IMR-90 (cell line): Measurements from ENCODE around the gene ADGRL3. TPM values are rescaled to one million over a fixed set of nuclear protein-coding genes. Genes with fewer than 3 reads are reported as not detected.

ENCODE experiments used
- ATAC-seq: fragments of 200-7000 bp; cut with Tn5 transposase; 2 replicates; pipeline ENCODE4 v1.9.1; 2020; ENCODE audit warnings: low read depth, mild to moderate bottlenecking, moderate library complexity
- BruUV-seq: library from RNA; stranded (reverse); fragments of 400-500 nt; replicated peaks from 2 replicates; lab custom pipeline; 2021; lab: Mats Ljungman, UMichigan
- CTCF ChIA-PET: fragments of 300-600 bp; formaldehyde crosslinking; extraction: SDS; loops from one replicate; lab custom pipeline; 2021; ENCODE audit warnings: antibody characterized with exemption; lab: Yijun Ruan, JAX
- POLR2A ChIA-PET: fragments of 300-600 bp; sonication (Branson Sonifier 250); formaldehyde crosslinking; loops from one replicate; lab custom pipeline; 2022; ENCODE audit warnings: antibody characterized with exemption; ENCODE audit not compliant: unreplicated experiment; lab: Charles Lee
- DNase-seq: peaks from one replicate; pipeline ENCODE4 v3.0.0; 2013
- H2AFZ ChIP-seq: replicated peaks from 2 replicates; pipeline ENCODE3; 2013; ENCODE audit warnings: low read length, mild to moderate bottlenecking; ENCODE audit not compliant: poor library complexity
- H2AK5ac ChIP-seq: 2 replicates; pipeline ENCODE4 v1.6.1; 2013; ENCODE audit warnings: low read depth, low read length, inconsistent platforms
- H2AK9ac ChIP-seq: replicated peaks from 2 replicates; pipeline ENCODE3; 2013; ENCODE audit warnings: mild to moderate bottlenecking, low read depth, low read length, moderate library complexity; ENCODE audit not compliant: poor library complexity
- H2BK120ac ChIP-seq: 2 replicates; pipeline ENCODE4 v1.6.1; 2013; ENCODE audit warnings: low read depth, low read length, inconsistent platforms
- H2BK15ac ChIP-seq: 3 replicates; pipeline ENCODE4 v1.6.1; 2013; ENCODE audit warnings: low read depth, low read length, inconsistent platforms
- H2BK20ac ChIP-seq: 2 replicates; pipeline ENCODE4 v1.6.1; 2013; ENCODE audit warnings: low read depth, mild to moderate bottlenecking, inconsistent platforms, low read length, moderate library complexity
- H2BK5ac ChIP-seq: 2 replicates; pipeline ENCODE4 v1.6.1; 2013; ENCODE audit warnings: mild to moderate bottlenecking, low read depth, low read length, inconsistent platforms; ENCODE audit not compliant: poor library complexity, severe bottlenecking
- H3K14ac ChIP-seq: replicated peaks from 2 replicates; pipeline ENCODE4 v1.6.1; 2013; ENCODE audit warnings: low read depth, low read length, inconsistent platforms
- H3K18ac ChIP-seq: 2 replicates; pipeline ENCODE4 v1.6.1; 2013; ENCODE audit warnings: low read depth, low read length, control low read depth
- H3K23ac ChIP-seq: 2 replicates; pipeline ENCODE4 v1.6.1; 2013; ENCODE audit warnings: low read depth, low read length, inconsistent platforms
- H3K27ac ChIP-seq: 2 replicates; pipeline ENCODE4 v1.5.1; 2013; ENCODE audit warnings: mild to moderate bottlenecking, control low read depth, low read length; ENCODE audit not compliant: insufficient read depth
- H3K27me3 ChIP-seq: 2 replicates; pipeline ENCODE4 v1.6.1; 2013; ENCODE audit warnings: low read length; ENCODE audit not compliant: control insufficient read depth, insufficient read depth
- H3K36me3 ChIP-seq: 2 replicates; pipeline ENCODE4 v1.6.1; 2013; ENCODE audit warnings: low read length, mixed read lengths; ENCODE audit not compliant: control insufficient read depth, insufficient read depth
- H3K4ac ChIP-seq: 2 replicates; pipeline ENCODE4 v1.6.1; 2013; ENCODE audit warnings: low read depth, low read length, inconsistent platforms
- H3K4me1 ChIP-seq: 2 replicates; pipeline ENCODE4 v1.6.1; 2013; ENCODE audit warnings: low read length, mixed read lengths; ENCODE audit not compliant: control insufficient read depth, insufficient read depth
- H3K4me2 ChIP-seq: 2 replicates; pipeline ENCODE4 v1.6.1; 2013; ENCODE audit warnings: low read depth, mild to moderate bottlenecking, control low read depth, low read length, moderate library complexity
- H3K4me3 ChIP-seq: 2 replicates; pipeline ENCODE4 v1.5.1; 2013; ENCODE audit warnings: low read depth, mild to moderate bottlenecking, control low read depth, low read length, moderate library complexity; ENCODE audit not compliant: insufficient read depth
- H3K56ac ChIP-seq: 2 replicates; pipeline ENCODE4 v1.6.1; 2013; ENCODE audit warnings: low read length, inconsistent platforms; ENCODE audit not compliant: insufficient read depth; ENCODE audit errors: extremely low read depth
- H3K79me1 ChIP-seq, 2 experiments: 2 replicates each; pipeline ENCODE4 v1.6.1; 2013; ENCODE audit warnings: low read length in 2 of 2, inconsistent platforms in 1 of 2, low read depth in 1 of 2
- H3K9ac ChIP-seq: 2 replicates; pipeline ENCODE4 v1.6.1; 2013; ENCODE audit warnings: low read depth, low read length, control low read depth
- H3K9me1 ChIP-seq: 2 replicates; pipeline ENCODE4 v1.6.1; 2013; ENCODE audit warnings: low read length, inconsistent platforms; ENCODE audit not compliant: insufficient read depth
- H3K9me3 ChIP-seq: 2 replicates; pipeline ENCODE4 v1.6.1; 2013; ENCODE audit warnings: low read length; ENCODE audit not compliant: control insufficient read depth, insufficient read depth
- H4K20me1 ChIP-seq: 2 replicates; pipeline ENCODE4 v1.6.1; 2013; ENCODE audit warnings: low read length, inconsistent platforms; ENCODE audit not compliant: insufficient read depth
- H4K5ac ChIP-seq: 2 replicates; pipeline ENCODE4 v1.6.1; 2013; ENCODE audit warnings: mild to moderate bottlenecking, low read depth, low read length, control low read depth
- H4K8ac ChIP-seq, 2 experiments: 2 replicates each; pipeline ENCODE4 v1.6.1; 2013; ENCODE audit warnings: low read depth in 2 of 2, low read length in 2 of 2, control low read depth in 1 of 2, inconsistent platforms in 1 of 2
- H4K91ac ChIP-seq: 2 replicates; pipeline ENCODE4 v1.6.1; 2013; ENCODE audit warnings: low read depth, low read length, inconsistent platforms; ENCODE audit not compliant: insufficient read depth
- CHD1 ChIP-seq: IDR thresholded peaks from 2 replicates; pipeline ENCODE4 v1.6.1; 2012; ENCODE audit warnings: low read depth, low read length, improper control_type of control experiment
- NFE2L2 ChIP-seq: fragments of 150-350 bp; IDR thresholded peaks from 2 replicates; pipeline ENCODE4 v1.6.1; 2016; ENCODE audit warnings: low read depth, mild to moderate bottlenecking, low read length
- RCOR1 ChIP-seq: IDR thresholded peaks from 2 replicates; pipeline ENCODE4 v1.6.1; 2012; ENCODE audit warnings: mild to moderate bottlenecking, low read length, improper control_type of control experiment; ENCODE audit not compliant: insufficient replicate concordance
- SMC3 ChIP-seq: fragments of 150-350 bp; IDR thresholded peaks from 2 replicates; pipeline ENCODE4 v1.6.1; 2016; ENCODE audit warnings: low read depth, mild to moderate bottlenecking, antibody characterized with exemption, low read length, moderate library complexity
- dilution Hi-C: fragments of 300-500 bp; cut with HindIII; formaldehyde crosslinking; loops from one replicate; pipeline ENCODE4 v1.14.3; 2018; ENCODE audit warnings: low sequenced_read_pairs; ENCODE audit not compliant: unreplicated experiment
- in situ Hi-C: fragments of 300-500 bp; cut with MboI; formaldehyde crosslinking; loops from 3 replicates; pipeline ENCODE4 v1.14.3; 2019; ENCODE audit warnings: low sequenced_read_pairs, inconsistent platforms, mixed read lengths
- intact Hi-C: fragments of 100-400 bp; cut with micrococcal nuclease; formaldehyde crosslinking; loops from 2 replicates; pipeline ENCODE4 v1.10.0; 2022
- polyA plus RNA-seq, 3 experiments: library from polyadenylated mRNA; depleted of rRNA; stranded (reverse); fragments of >200 nt; gene quantifications; 2 replicates each; pipeline ENCODE4 v1.2.3, GENCODE V29; 2012; ENCODE audit warnings: low replicate concordance in 1 of 3
- total RNA-seq: library from RNA; depleted of rRNA; stranded (reverse); fragments of >200 nt; gene quantifications from 2 replicates; pipeline ENCODE4 v1.2.3, GENCODE V29; 2012
- TF ChIP-seq, protein P1 (sequence below): fragments of 150-350 bp; IDR thresholded peaks from 2 replicates; pipeline ENCODE4 v1.6.1; 2017; ENCODE audit warnings: mild to moderate bottlenecking, antibody characterized with exemption, low read length, low read depth

The ADGRL3 gene
- total and polyA plus RNA-seq, 2 of the 4 experiments (the other 2 are of a cell fraction) = 0.46 to 2.5 TPM

GRCh38 chr4:61614231-61614630 lies 414.1 kb downstream of the ADGRL3 start:
- H2AK5ac ChIP-seq = no peak overlapping the region
- in situ Hi-C loops = no loop called here
- H3K27me3 ChIP-seq = no peaks in the 10 kb centered on the region
- H2BK15ac ChIP-seq = no peak overlapping the region
- no peak overlapping the region for H2AK9ac ChIP-seq
- H2BK5ac ChIP-seq = no peak overlapping the region
- H4K91ac ChIP-seq = no peak overlapping the region
- no peaks in the 10 kb centered on the region for H3K79me1 ChIP-seq
- H3K18ac ChIP-seq = no peak overlapping the region
- H3K4me3 ChIP-seq = no peak overlapping the region
- H3K9me3 ChIP-seq = no peaks in the 10 kb centered on the region
- peak; percentile 22 for DNase-seq
- H3K4ac ChIP-seq = no peak overlapping the region
- no peak overlapping the region for H4K5ac ChIP-seq
- H3K27ac ChIP-seq = no peak overlapping the region
- H3K36me3 ChIP-seq = no peaks in the 10 kb centered on the region
- TF ChIP-seq NFE2L2 (no peak), CHD1 (no peak), RCOR1 (no peak), SMC3 (no peak)
- TF ChIP-seq, protein P1, sequence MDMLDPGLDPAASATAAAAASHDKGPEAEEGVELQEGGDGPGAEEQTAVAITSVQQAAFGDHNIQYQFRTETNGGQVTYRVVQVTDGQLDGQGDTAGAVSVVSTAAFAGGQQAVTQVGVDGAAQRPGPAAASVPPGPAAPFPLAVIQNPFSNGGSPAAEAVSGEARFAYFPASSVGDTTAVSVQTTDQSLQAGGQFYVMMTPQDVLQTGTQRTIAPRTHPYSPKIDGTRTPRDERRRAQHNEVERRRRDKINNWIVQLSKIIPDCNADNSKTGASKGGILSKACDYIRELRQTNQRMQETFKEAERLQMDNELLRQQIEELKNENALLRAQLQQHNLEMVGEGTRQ = no peak
- ATAC-seq = peak; percentile 75
- H3K14ac ChIP-seq = no peak overlapping the region
- H2AFZ ChIP-seq = no peak overlapping the region
- H3K9ac ChIP-seq = no peak overlapping the region
- no peak overlapping the region for H3K56ac ChIP-seq
- H3K4me1 ChIP-seq = peaks cover 2% of the 10 kb centered on the region; the same call in 1 of the 2 replicates
- no peaks in the 10 kb centered on the region for H4K20me1 ChIP-seq
- no peak overlapping the region for H2BK20ac ChIP-seq
- H3K23ac ChIP-seq = no peak overlapping the region
- H4K8ac ChIP-seq = no peak overlapping the region
- no peak overlapping the region for H2BK120ac ChIP-seq
- CTCF ChIA-PET = interaction anchor here (1.5 kb wide), 1 partner anchor 18 kb away, joined by 3 read pairs; no protein-coding TSS in a partner anchor
- BruUV-seq = no TSS peak
- no peaks in the 10 kb centered on the region for H3K9me1 ChIP-seq
- dilution Hi-C loops = no loop called here
- intact Hi-C loops = no loop called here
- POLR2A ChIA-PET = no interaction called here
- no peak overlapping the region for H3K4me2 ChIP-seq
